K562 (cell line): Measurements from ENCODE around the gene MMP15.

Experiments
- JUN ChIP-seq, 2 experiments: sonication (generic) in 1 of 2; formaldehyde crosslinking in 1 of 2; IDR thresholded peaks; 2 replicates each; pipeline versions ENCODE4 v1.6.1 to v1.8.0; 2012 to 2022; ENCODE audit warnings: borderline replicate concordance in 2 of 2, mild to moderate bottlenecking in 2 of 2, improper control_type of control experiment in 1 of 2, low read depth in 1 of 2, low read length in 1 of 2, missing genetic modification reagents in 1 of 2
- MTA3 ChIP-seq: fragments of 450-650 bp; formaldehyde crosslinking; IDR thresholded peaks from 2 replicates; pipeline ENCODE4 v1.6.1; 2017; ENCODE audit warnings: mild to moderate bottlenecking, borderline replicate concordance
- TF ChIP-seq, protein P1 (sequence below), 2 experiments: fragments of 450-650 bp in 1 of 2; sonication (generic) in 1 of 2; formaldehyde crosslinking in 1 of 2; IDR thresholded peaks in 1 of 2; conservative IDR thresholded peaks in 1 of 2; 2 replicates each; pipeline versions ENCODE4 v1.6.1 to v1.8.1; 2016 to 2023; ENCODE audit warnings: mild to moderate bottlenecking in 2 of 2, moderate library complexity in 2 of 2, inconsistent platforms in 1 of 2, missing genetic modification reagents in 1 of 2

DNA sequence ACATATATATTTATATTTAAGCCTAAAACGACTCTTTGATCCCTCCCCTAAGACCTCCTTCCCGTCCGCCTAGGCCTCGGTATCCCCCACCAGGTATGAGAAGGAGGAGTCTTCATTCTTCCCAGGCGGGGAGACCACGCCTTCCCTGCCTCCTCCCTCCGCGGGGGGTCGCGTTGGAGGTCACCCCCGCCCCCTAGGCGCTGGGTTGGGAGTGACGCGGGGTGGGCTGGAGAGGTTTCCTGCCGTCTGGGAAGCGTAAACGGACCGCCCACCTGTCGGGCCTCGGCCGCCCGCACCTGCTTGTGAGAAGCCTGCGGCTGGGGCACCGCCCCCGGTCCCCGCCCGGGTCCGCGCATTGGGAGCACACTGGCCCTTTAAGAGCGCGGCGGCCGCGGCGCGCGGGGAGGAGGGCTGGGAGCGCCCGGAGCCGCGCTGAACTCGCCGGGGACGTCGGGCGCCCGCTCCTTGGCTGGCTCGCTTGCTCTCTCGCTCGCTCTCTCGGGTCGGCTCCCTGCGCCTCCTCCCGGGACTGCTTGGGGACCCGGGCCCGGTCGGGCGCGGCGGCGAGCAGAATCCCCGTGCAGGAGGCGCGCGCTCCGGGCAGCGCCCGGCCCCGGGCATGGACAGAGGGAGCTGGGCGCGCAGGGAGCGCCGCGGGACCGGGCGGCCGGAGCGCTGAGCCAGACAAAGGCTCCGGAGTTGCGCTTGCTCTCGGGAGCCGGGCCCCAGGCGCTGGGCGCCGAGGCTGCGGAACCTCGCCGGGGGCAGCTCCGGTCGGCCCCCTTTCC, at the start of gene MMP15:
- TF ChIP-seq MTA3 (peak; percentile 18; the same call in 1 of the 2 replicates), JUN (IDR thresholded peaks at IDR 0.05; ENCODE audit: borderline replicate concordance, low read depth, low read length) (no peak), JUN (CRISPR knock-in tag; IDR thresholded peaks at IDR 0.05; ENCODE audit: borderline replicate concordance) (no peak)
- TF ChIP-seq, protein P1, sequence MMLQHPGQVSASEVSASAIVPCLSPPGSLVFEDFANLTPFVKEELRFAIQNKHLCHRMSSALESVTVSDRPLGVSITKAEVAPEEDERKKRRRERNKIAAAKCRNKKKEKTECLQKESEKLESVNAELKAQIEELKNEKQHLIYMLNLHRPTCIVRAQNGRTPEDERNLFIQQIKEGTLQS (IDR thresholded peaks at IDR 0.05) = no peak
- TF ChIP-seq, protein P1 (CRISPR knock-in tag; conservative IDR thresholded peaks at IDR 0.05) = no peak
